AML-193 (cell line): Measurements from ENCODE around the gene SLC11A2.
"Not testable (repeated sequence)": the region's sequence is repeated elsewhere in the genome, so short reads cannot be mapped to it uniquely, and the experiment has no call there.

ENCODE experiments used
- DNase-seq, 2 experiments: peaks; one replicate each; lab custom pipeline; 2025; lab: John Stamatoyannopoulos, UW

The SLC11A2 gene

DNA sequence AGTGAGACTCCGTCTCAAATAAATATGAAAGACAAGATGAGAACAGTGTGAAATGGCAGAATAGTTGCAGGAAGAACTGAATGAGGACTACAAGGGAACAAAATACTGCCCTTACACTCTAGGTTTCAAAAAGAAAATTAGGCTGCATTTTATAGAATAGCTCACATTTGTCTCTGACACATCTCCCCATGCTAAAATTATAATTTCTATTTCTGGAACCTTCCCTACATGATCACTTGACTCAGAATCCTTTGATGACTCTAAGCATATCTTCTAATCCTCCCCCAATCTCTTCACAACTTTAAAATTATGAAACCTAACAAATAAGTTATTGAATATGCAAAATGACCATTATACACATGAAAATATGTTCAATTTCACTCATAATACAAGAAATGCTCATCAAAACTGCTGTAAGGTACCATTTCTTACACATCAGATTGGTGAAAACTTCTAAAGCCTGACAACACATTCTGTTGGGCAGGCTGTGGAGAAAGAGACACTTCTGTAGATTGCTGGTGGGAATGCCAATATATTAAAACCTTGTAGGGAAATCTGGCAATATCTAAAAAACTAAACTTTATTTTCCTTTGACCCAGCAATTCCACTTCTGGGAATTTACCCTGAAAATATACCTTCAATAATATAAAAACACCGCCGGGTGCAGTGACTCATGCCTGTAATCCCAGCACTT, 78.1 kb downstream of the SLC11A2 start:
- no peak for DNase-seq

DNA sequence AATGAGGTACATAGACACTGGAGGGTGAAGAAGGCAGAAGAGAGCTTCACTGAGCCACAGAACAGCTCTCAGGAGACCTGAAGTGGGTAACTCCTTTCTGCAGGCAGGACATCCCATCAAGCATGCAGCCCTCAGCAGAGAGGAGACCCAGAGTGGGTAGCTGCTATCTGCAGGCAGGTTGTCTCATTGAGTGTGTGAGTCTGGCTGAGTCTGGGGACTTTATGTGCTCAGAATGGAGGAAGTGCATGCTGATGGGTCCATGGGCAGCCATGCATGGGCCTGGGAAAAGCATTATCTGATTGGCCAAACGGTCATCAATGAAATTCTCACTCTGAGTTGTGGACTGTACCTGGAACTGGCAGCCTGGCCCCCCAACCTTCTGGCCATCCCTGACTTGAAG, 88.5 kb downstream of the SLC11A2 start:
- no peak for DNase-seq

DNA sequence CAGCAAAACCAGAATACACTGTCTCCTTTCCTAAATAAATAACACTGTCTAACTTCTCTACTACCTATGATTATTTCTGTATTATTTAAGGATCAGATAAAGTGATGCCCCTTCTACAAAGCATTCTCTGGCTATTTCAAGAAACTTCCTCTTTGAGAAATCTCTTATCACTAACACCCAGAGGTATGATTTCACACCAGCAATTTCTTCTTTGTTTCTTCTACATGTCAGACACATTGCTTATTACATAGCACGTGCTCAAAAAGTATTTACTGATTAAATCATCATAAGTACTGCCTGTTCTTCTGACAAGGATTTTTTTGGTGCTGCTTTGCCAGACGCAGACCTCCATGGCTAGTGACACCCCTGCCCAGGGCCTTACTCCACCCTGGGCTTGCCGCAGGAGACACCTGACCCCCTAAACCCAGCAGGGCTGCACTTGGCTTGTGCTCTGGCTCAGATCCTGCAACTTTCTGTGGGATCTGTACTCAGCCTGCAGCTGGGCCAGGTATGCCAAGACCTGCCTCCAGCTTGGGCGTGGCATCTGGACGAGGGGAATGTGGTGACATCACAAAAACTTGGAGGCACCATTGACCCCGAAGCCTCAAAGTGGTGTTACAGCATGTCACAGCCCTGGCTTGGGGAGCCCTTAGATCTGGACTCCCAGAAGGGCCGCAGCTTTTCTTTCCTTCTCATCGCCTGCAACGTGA, 89.2 kb downstream of the SLC11A2 start:
- no peak for DNase-seq

DNA sequence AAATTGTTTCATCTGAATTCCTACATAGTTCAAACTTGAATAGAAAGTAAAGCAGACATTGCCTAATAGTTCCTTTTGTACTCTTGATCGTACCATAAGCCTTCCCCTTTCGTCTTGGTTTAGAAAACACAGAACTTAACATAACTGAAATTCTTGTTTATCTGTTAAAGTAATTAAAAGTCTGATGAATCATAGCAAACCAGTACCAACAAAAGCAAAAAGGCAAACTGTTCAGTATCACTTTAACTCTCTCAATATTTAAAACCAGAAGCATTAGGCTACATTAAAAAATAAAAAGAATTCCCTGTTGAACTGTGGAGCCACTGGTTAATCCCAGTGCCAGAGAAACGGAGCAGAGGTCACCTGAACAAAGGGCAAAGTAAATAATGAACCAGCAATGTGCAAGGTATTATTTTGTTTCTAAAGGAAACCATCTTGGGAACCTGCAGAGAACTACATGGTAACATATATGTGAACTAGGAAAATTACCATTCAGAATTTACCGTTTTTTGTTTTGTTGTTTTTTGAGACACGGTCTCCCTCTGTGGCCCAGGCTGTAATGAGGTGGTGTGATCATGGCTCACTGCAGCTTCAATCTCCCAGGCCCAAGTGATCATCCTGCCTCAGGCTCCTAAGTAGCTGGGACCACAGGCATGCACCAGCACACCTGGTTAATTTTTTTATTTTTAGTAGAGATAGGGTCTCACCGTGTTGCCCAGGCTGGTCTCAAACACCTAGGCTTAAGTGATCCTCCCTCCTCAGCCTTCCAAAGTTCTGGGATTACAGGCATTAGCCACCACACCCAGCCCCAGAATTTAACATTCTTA, 91.0 kb downstream of the SLC11A2 start:
- DNase-seq: peak; percentile 37 to 42

DNA sequence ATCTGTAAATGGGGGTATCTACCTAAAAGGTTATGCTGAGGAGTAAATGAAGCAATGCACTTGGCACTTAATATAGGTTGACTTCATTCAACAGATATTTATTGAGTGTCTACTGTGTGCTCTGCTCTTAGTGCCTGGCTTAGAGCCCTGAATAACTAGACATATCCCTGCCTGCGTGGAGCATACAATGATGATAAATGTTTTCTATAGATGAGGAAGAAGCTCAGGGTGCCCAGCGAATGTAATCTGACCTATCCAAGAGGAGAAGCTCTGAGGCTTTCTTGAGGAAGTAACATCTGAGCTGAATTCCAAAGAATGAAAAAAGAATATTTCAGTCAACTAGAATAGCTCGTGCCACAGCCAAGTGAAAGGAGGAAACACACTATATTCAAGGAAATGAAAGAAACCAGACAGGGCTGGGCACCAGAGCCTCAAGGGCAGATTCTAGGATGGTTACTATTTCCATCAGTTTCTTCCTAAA, 91.8 kb downstream of the SLC11A2 start:
- peak; percentile 19 to 24 for DNase-seq

DNA sequence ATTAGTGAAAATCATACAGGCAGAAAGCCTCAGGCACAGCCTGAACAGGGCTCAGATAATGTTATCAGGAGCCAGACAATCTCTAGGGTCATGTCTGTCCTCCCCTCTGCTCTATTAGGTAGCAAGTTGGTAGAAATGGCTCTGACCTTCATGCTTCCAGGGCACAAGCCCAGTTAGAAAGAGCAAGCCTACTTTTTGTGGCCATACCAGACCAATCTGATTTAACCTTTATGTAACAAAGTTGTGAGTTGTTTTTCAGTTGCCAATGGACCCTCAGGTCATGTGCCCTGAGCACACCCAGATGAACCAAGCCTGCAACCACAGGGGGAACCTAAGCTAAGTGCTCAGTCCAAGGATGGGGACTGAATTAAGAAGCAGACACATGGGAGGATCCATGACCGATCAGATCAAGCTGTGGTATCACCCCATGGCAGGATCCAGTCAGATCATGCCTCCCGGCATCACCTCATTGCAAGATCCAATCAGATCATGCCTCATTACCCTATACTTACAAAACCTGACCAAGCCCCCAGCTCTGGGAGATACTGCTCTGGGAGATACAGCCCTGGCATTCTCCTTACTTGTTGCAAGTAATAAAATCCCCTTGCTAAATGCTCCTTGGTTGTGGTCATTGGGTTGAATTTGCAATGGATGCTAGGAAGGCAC, 92.6 kb downstream of the SLC11A2 start:
- no peak for DNase-seq

DNA sequence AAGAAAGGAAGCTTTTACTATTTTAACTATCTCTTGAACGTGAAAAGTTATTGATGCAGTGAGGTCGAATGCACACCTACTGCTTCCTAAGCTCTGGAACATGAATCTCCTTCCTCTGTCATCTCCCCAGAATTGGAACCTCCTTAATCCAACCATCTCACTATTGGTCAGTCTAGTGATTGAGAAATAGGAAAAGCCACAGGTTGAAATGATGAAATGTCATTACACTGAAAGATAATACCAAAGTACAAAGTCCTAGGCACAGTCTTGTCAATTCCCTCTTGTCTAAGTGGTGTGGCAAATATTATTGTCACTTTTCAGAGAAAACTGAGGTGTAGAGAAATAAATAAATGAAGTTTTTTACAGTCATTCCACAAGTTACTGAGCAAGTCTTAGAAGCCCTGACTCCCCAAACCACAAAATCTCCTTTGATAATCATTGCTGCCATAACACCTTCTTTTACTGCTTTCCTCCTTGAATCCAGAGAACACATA, 93.3 kb downstream of the SLC11A2 start:
- peak; percentile 32 to 47 for DNase-seq

DNA sequence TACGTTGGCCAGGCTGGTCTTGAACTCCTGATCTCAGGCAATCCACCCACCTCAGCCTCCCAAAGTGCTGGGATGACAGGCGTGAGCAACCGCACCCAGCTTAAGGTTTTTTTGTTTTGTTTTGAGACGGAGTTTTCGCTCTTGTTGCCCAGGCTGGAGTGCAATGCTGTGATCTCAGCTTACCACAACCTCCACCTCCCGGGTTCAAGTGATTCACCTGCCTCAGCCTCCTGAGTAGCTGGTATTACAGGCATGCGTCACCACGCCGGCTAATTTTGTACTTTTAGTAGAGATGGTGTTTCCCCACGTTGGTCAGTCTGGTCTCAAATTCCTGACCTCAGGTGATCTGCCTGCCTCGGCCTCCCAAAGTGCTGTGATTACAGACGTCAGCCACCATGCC, 95.7 kb downstream of the SLC11A2 start:
- not testable (repeated sequence) for DNase-seq

DNA sequence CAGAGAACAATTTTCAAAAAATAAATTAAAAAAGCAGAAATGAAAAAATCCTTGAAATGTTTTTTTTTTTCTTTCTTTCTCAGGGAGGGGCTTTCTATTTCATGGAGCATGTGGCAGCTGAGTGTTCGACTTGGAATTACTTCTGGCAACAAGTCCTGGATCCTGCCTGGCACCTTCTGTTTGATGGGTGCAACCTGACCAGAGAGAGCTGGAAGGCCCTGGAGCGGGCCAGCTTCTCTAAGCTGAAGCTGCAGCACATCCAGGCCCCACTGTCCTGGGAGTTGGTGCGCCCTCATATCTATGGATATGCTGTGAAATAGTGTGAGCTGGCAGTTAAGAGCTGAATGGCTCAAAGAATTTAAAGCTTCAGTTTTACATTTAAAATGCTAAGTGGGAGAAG, 96.4 kb downstream of the SLC11A2 start:
- DNase-seq: no peak
